GM19023 (cell line): ENCODE results near the gene LAMA2.

Experiments
- ATAC-seq: cut with Tn5 transposase; IDR thresholded peaks from one replicate; pipeline ENCODE4 v1.9.1; 2021; ENCODE audit warnings: mild to moderate bottlenecking, moderate library complexity; ENCODE audit not compliant: unreplicated experiment

Gene LAMA2

DNA sequence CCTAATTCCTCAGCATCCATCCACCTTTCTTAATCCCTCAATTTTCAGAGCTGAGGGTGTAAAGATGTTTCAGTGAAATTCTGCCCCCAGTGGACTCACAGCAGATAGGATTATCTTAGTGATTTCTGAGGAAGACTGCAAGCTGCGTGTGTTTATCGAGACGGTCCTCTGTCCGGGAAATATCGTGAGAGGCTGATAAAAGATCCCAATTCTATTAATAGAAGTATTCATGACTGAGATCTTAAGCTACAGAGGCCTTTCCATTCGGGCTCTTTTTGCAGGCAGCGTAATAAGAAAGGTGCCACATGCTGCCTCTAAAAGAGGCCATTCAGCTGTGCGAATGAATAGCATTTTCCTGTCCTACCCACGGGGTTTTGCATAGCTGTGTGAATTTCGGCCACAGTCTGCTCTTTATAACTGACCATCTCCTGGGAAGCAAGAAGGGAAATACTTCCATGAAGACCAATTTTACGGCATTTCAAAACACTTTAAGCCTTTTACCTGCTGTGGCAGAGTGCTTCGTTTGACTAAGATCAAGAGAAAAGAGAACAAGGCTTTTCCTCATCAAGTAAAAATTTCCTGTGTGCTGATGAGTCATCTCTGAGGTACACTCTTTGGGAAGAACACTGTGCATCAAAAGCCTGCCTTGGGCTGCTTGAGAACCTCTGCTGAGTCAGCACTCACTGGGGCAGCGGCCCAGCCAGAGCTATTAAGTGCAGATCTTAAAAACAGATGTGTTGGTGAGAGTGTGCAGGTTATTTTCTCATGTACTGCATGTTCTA lies 618.2 kb downstream of the LAMA2 start:
- ATAC-seq = no peak

DNA sequence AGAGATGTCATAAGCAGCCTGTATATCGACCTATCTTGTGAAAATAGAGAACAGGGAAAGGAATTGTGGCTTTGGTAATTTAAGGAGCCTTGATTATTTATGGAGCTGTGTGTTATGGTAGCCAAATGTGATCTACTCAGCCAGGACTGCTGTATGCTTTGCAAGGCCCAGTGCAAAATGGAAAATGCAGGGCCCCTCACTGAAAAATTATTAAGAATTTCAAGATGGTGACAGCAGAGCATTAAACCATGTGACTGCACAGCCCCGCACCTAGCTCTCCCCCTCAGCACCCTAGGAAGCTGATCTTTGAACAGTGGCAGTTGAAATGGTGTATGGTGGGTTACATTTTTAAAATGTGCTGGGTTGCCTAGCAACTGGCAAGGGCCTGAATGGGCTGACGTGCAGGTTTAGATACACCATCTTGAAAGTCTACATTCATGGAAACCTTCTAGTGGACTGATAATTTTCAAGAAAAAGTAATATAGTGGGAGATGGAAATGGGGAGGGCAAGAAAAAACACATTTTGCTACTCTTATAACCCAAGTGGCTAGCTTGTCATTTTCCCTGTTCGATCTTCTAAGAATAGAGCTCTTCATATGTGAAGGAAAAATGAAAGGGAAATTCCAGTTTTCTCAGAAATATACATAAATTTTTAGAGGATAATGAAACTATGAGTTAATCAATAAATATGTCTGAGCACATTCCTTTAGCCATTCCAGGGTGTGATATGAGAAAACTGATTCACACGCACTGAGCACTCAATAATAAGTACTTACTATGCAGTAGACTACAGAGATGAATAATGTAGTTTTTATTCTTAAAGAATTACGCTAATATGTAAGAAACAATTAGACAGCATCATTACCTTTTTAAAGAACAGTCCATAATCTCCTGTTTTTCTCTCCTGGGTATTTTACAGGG lies 619.1 kb downstream of the LAMA2 start:
- ATAC-seq = no peak

GRCh38 chr6:129504456-129504855 lies 621.5 kb downstream of the LAMA2 start:
- no peak for ATAC-seq

DNA sequence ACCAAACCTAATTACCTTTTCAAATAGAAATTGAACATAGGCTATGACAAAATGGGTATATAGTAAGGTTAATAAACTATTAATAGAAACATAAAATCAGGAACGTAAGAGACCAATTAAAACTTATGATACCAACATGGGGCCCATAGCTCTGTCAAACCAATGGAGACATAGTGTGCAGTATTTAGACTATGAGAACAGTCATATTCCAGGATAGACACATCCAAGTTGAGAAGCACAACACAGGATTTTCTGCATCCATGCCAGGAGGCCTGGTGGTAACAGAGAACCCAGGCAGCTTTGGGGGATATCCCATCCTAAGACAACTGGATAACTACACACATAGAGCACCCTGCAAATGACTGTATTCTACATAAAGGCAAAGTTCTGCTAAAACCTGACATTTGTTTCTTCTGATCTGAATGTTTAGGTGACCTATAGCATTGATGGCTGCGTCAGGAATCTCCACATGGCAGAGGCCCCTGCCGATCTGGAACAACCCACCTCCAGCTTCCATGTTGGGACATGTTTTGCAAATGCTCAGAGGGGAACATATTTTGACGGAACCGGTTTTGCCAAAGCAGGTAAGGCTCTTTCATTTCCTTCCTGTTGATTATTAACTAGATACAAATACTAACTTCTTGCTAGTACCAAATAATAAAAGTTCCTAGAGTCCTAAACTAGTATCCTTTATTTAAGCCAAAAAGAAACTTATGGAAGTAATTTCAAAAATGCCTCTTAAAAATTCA lies 624.3 kb downstream of the LAMA2 start:
- no peak for ATAC-seq

GRCh38 chr6:129507846-129508245 lies 624.9 kb downstream of the LAMA2 start:
- ATAC-seq = no peak

GRCh38 chr6:129508477-129509145 lies 625.7 kb downstream of the LAMA2 start:
- no peak for ATAC-seq

DNA sequence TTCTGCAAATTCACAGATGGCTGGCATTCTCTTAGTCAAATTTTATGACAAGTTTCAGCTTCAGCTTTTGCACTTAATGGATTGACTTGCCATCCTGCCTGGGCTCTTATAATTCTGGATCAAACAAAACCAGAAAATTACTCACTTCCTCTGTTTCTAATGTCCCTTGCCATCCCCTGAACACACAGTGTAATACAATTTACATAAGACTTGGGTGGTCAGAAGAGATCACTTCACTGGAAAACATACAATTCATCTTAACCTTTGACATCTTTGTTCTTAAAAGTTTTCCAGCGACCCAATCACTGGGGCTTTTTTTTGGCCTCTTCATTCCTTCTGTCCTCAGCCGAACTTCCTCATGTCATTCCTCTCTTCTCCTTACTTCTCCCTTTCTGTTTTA lies 628.0 kb downstream of the LAMA2 start:
- ATAC-seq = no peak

GRCh38 chr6:129513471-129513870 lies 630.5 kb downstream of the LAMA2 start:
- no peak for ATAC-seq

GRCh38 chr6:129515004-129515403 lies 632.1 kb downstream of the LAMA2 start:
- no peak for ATAC-seq

GRCh38 chr6:129516005-129516404 lies 633.1 kb downstream of the LAMA2 start:
- ATAC-seq = no peak

DNA sequence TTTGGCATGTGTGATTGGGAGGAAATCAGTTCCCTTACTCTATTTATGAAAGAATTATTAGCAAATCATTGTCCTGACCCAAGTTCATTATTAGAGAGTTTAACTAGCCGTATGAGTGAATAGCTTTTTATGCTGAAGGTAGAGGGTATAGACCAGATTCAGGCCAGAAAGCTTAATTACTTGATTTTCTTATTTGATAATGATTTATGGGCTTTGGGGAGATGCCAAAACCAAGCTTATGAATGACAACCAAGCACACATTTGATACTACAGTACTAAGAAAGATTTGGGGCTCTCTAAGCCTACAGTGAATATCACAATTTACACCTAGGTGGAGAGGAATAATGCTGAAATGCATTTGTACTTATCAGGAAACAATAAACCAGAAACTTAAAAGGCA lies 633.8 kb downstream of the LAMA2 start:
- no peak for ATAC-seq

- no peak for ATAC-seq
These were observed 634.4 kb downstream of the LAMA2 start for GRCh38 chr6:129517288-129517687.

- ATAC-seq = no peak
These were observed 636.8 kb downstream of the LAMA2 start for GRCh38 chr6:129519750-129520149.

GRCh38 chr6:129521946-129522345 lies 639.0 kb downstream of the LAMA2 start:
- ATAC-seq = no peak

- no peak for ATAC-seq
These were observed 640.9 kb downstream of the LAMA2 start for GRCh38 chr6:129523816-129524215.

DNA sequence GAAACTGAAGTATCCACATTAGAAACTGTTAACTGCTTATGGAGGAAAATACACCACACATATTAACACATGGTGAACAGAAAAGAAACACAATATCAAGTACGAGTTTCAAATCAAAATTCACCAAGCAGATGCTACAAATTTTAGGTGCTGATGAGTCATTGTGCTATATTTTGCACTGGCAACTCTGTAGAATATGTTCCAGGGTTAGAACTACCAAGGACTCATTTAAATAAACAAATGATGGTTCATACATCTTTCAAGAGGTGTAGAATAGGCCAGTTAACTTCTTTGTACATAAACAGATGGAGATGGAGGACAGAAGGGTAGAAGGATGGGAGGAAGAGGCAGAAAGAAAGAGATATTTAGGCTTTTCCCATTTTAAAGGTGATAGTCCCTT lies 642.1 kb downstream of the LAMA2 start:
- ATAC-seq = no peak

- no peak for ATAC-seq
These were observed 652.0 kb downstream of the LAMA2 start for GRCh38 chr6:129534926-129535325.

DNA sequence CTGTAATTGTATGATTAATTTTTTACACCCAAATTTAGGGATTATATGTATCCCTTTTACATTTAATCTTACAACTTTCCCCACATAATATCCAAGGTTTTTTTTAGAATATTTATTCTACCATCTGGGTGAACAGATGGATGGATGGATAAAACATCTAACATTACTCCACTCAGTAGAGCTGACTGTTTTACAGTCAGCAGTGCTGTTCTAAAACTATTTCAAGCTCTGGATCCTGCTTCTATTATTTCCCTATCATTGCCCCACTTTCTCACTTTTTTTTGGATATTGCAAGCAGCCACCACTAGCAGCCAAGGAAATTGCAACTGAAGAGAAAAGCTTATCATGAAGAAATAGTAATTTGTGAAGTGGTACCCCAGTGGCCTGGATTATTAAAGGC lies 653.3 kb downstream of the LAMA2 start:
- no peak for ATAC-seq

GRCh38 chr6:129539032-129539431 lies 656.1 kb downstream of the LAMA2 start:
- no peak for ATAC-seq

DNA sequence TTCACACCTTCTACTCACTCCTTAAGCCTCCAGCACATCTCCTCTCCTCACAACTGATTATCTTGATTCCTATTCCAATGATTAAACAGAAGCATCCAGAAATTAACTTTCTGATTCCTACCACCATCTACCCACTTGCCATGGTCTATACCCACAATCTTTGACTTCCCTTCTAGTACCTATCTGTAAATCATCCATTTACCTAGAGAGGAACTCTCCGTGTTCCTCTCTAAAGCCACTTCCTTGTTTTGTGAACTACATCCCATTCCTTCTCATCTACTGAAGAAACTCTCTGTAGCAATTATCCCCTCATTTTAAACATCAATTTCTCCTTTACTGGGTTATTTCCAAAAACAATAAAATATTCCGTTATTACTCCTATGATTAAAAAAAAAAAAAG lies 659.8 kb downstream of the LAMA2 start:
- no peak for ATAC-seq

DNA sequence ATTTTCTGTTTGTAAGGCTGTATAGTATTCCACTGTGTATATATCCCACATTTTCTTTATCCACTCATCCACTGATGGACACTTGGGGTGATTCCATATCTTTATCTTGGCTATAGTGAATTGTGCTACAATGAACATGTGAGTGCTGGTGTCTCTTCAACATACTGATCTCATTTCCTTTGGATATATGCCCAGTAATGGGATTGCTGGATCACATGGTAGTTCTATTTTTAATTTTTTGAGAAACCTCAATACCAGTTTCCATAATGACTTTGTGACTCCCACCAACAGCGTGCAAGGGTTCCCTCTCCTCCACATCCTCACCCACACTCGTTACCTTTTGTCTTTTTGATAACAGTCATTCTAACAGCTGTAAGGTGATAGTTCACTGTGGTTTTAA lies 661.0 kb downstream of the LAMA2 start:
- no peak for ATAC-seq
